HepG2 (cell line): Measurements from ENCODE around the gene TTN. TPM values are rescaled to one million over a fixed set of nuclear protein-coding genes. Genes with fewer than 3 reads are reported as not detected.

Experiments
- ATAC-seq: fragments of 200-7000 bp; cut with Tn5 transposase; 3 replicates; pipeline ENCODE4 v1.9.1; 2020; ENCODE audit warnings: mild to moderate bottlenecking, moderate library complexity
- BruUV-seq: library from RNA; stranded (reverse); fragments of 400-500 nt; replicated peaks from 2 replicates; lab custom pipeline; 2021; lab: Mats Ljungman, UMichigan
- CTCF ChIA-PET: fragments of 300-600 bp; formaldehyde crosslinking; extraction: SDS; loops from one replicate; lab custom pipeline; 2021; ENCODE audit warnings: low total read pairs, inconsistent platforms, low intra/inter-chr PET ratio; lab: Yijun Ruan, JAX
- POLR2A ChIA-PET: fragments of 350-600 bp; sonication (Branson Sonifier 250); formaldehyde crosslinking; loops from one replicate; lab custom pipeline; 2020; ENCODE audit warnings: antibody characterized with exemption, inconsistent platforms; lab: Yijun Ruan, JAX
- DNase-seq: peaks from one replicate; pipeline ENCODE4 v3.0.0-alpha.2; 2015; ENCODE audit warnings: low spot score
- FAIRE-seq: peaks from 3 replicates; lab custom pipeline; 2011; peaks lifted over from hg19 to GRCh38; lab: Jason Lieb, UNC
- H2AFZ ChIP-seq: one replicate; pipeline ENCODE4 v1.6.1; 2011; ENCODE audit warnings: low read length, inconsistent platforms
- H3K27ac ChIP-seq: fragments of 300-600 bp; 3 replicates; pipeline ENCODE4 v1.8.0; 2011; ENCODE audit warnings: mixed run types, mild to moderate bottlenecking, mixed read lengths, low read length, inconsistent platforms; ENCODE audit not compliant: insufficient read depth; ENCODE audit errors: extremely low read length
- H3K27me3 ChIP-seq, 2 experiments: fragments of 200-600 bp in 1 of 2; 2 replicates in 1 of 2; 3 replicates in 1 of 2; pipeline versions ENCODE4 v1.6.0 to v1.8.0; 2011; ENCODE audit warnings: low read length in 2 of 2, mild to moderate bottlenecking in 2 of 2, moderate library complexity in 2 of 2, inconsistent platforms in 1 of 2; ENCODE audit not compliant: insufficient read depth in 2 of 2, control insufficient read depth in 1 of 2
- H3K36me3 ChIP-seq, 2 experiments: fragments of 200-600 bp in 1 of 2; replicated peaks in 1 of 2; 2 replicates in 1 of 2; 3 replicates in 1 of 2; pipeline versions ENCODE4 v1.5.1 to v1.8.0; 2011; ENCODE audit warnings: low read length in 2 of 2, inconsistent platforms in 1 of 2; ENCODE audit not compliant: insufficient read depth in 2 of 2, control insufficient read depth in 1 of 2
- H3K4me1 ChIP-seq: 2 replicates; pipeline ENCODE4 v1.5.1; 2012; ENCODE audit warnings: low read length, inconsistent platforms; ENCODE audit not compliant: insufficient read depth
- H3K4me2 ChIP-seq: 2 replicates; pipeline ENCODE4 v1.6.0; 2011; ENCODE audit warnings: low read depth, low read length, inconsistent platforms
- H3K4me3 ChIP-seq, 3 experiments: fragments of 200-600 bp in 1 of 3; sonication (generic), shearing (Covaris generic) in 1 of 3; replicated peaks in 1 of 3; 2 replicates each; pipeline ENCODE4 v1.5.1; 2011 to 2016; ENCODE audit warnings: low read length in 3 of 3, inconsistent platforms in 2 of 3, low read depth in 2 of 3, mild to moderate bottlenecking in 2 of 3, control low read depth in 1 of 3, mixed read lengths in 1 of 3; ENCODE audit not compliant: insufficient read depth in 1 of 3
- H3K79me2 ChIP-seq: one replicate; pipeline ENCODE4 v1.6.1; 2011; ENCODE audit warnings: low read length, inconsistent platforms; ENCODE audit not compliant: insufficient read depth
- H3K9ac ChIP-seq: 2 replicates; pipeline ENCODE4 v1.6.0; 2011; ENCODE audit warnings: mild to moderate bottlenecking, low read depth, low read length, inconsistent platforms; ENCODE audit not compliant: insufficient read depth
- H3K9me3 ChIP-seq: 2 replicates; pipeline ENCODE4 v1.5.1; 2012; ENCODE audit warnings: mild to moderate bottlenecking, low read length
- H4K20me1 ChIP-seq: 2 replicates; pipeline ENCODE4 v1.6.0; 2011; ENCODE audit warnings: inconsistent platforms, mild to moderate bottlenecking, low read length, moderate library complexity; ENCODE audit not compliant: insufficient read depth
- ATF1 ChIP-seq: IDR thresholded peaks from 2 replicates; pipeline ENCODE4 v1.6.1; 2016; ENCODE audit warnings: mild to moderate bottlenecking, control low read depth
- ELF4 ChIP-seq: sonication (generic); formaldehyde crosslinking; IDR thresholded peaks from 2 replicates; pipeline ENCODE4 v1.5.0; 2020; ENCODE audit warnings: missing genetic modification reagents, mild to moderate bottlenecking, moderate library complexity, borderline replicate concordance
- GATAD1 ChIP-seq: IDR thresholded peaks from 2 replicates; pipeline ENCODE4 v1.6.1; 2016; ENCODE audit warnings: missing genetic modification reagents, missing compliant biosample characterization
- HOXA7 ChIP-seq: sonication (generic); formaldehyde crosslinking; IDR thresholded peaks from 2 replicates; pipeline ENCODE4 v1.8.1; 2022; ENCODE audit warnings: mild to moderate bottlenecking, missing genetic modification reagents, moderate library complexity
- IKZF4 ChIP-seq: sonication (generic); formaldehyde crosslinking; IDR thresholded peaks from 2 replicates; pipeline ENCODE4 v1.5.1; 2020; ENCODE audit warnings: borderline replicate concordance, mild to moderate bottlenecking, low read depth, missing genetic modification reagents; ENCODE audit errors: not compliant biosample characterization
- ISX ChIP-seq: sonication (generic); formaldehyde crosslinking; conservative IDR thresholded peaks from 2 replicates; pipeline ENCODE4 v1.5.0; 2020; ENCODE audit warnings: missing genetic modification reagents
- JUNB ChIP-seq: sonication (generic); formaldehyde crosslinking; IDR thresholded peaks from 2 replicates; pipeline ENCODE4 v1.8.0; 2022; ENCODE audit warnings: missing genetic modification reagents, mild to moderate bottlenecking, borderline replicate concordance
- KMT2B ChIP-seq: IDR thresholded peaks from 2 replicates; pipeline ENCODE4 v1.6.1; 2016; ENCODE audit warnings: missing genetic modification reagents, missing compliant biosample characterization
- MIXL1 ChIP-seq: IDR thresholded peaks from 2 replicates; pipeline ENCODE4 v1.6.1; 2016
- NFE2 ChIP-seq: sonication (generic); formaldehyde crosslinking; IDR thresholded peaks from 2 replicates; pipeline ENCODE4 v1.4.0; 2020; ENCODE audit warnings: missing genetic modification reagents
- TBP ChIP-seq: sonication (generic); formaldehyde crosslinking; IDR thresholded peaks from 2 replicates; pipeline ENCODE4 v1.5.0; 2020; ENCODE audit warnings: missing genetic modification reagents
- XRCC5 ChIP-seq: fragments of 200-400 bp; formaldehyde crosslinking; optimal IDR thresholded peaks from 2 replicates; pipeline ENCODE3; 2017; ENCODE audit warnings: mild to moderate bottlenecking, low read length
- ZC3H13 ChIP-seq: sonication (generic); formaldehyde crosslinking; IDR thresholded peaks from 2 replicates; pipeline ENCODE4 v1.8.1; 2023; ENCODE audit warnings: mild to moderate bottlenecking, missing genetic modification reagents, moderate library complexity
- ZMYM3 ChIP-seq: sonication (generic); formaldehyde crosslinking; IDR thresholded peaks from 2 replicates; pipeline ENCODE4 v1.5.1; 2020; ENCODE audit warnings: mild to moderate bottlenecking, missing genetic modification reagents
- ZNF225 ChIP-seq: sonication (generic); formaldehyde crosslinking; IDR thresholded peaks from 2 replicates; pipeline ENCODE4 v1.4.0; 2020; ENCODE audit warnings: mild to moderate bottlenecking, missing genetic modification reagents
- ZNF530 ChIP-seq: sonication (generic); formaldehyde crosslinking; IDR thresholded peaks from 2 replicates; pipeline ENCODE4 v1.5.0; 2020; ENCODE audit warnings: low read depth, mild to moderate bottlenecking, missing genetic modification reagents
- ZNF703 ChIP-seq: sonication (generic); formaldehyde crosslinking; IDR thresholded peaks from 2 replicates; pipeline ENCODE4 v1.5.1; 2020; ENCODE audit warnings: missing genetic modification reagents, mild to moderate bottlenecking, moderate library complexity, borderline replicate concordance
- ZNF713 ChIP-seq: sonication (generic); formaldehyde crosslinking; IDR thresholded peaks from 2 replicates; pipeline ENCODE4 v1.4.0; 2020; ENCODE audit warnings: mild to moderate bottlenecking, missing genetic modification reagents
- ZNF75D ChIP-seq: sonication (generic); formaldehyde crosslinking; IDR thresholded peaks from 2 replicates; pipeline ENCODE4 v1.8.1; 2023; ENCODE audit warnings: missing genetic modification reagents, mild to moderate bottlenecking, borderline replicate concordance
- ZNF781 ChIP-seq: sonication (generic); formaldehyde crosslinking; IDR thresholded peaks from 2 replicates; pipeline ENCODE4 v1.5.1; 2020; ENCODE audit warnings: borderline replicate concordance, mild to moderate bottlenecking, missing genetic modification reagents; ENCODE audit errors: not compliant biosample characterization
- ZSCAN30 ChIP-seq: sonication (generic); formaldehyde crosslinking; IDR thresholded peaks from 2 replicates; pipeline ENCODE4 v1.5.0; 2020; ENCODE audit warnings: mild to moderate bottlenecking, missing genetic modification reagents
- WGBS: methylation state at CpG from one replicate; pipeline ENCODE4 v1.1.6; 2017; ENCODE audit warnings: low lambda C conversion rate; 5-methylcytosine and 5-hydroxymethylcytosine counted together
- in situ Hi-C: cut with HindIII; loops from 2 replicates; pipeline ENCODE4 v1.10.0; 2017; ENCODE audit warnings: low pct_unique_long_range_greater_than_20kb; ENCODE audit not compliant: extremely low pct_ligation_motif_present
- intact Hi-C: fragments of 100-400 bp; cut with micrococcal nuclease; formaldehyde crosslinking; loops from one replicate; pipeline ENCODE4 v1.10.0; 2022; ENCODE audit not compliant: unreplicated experiment
- polyA plus RNA-seq, 8 experiments: library from polyadenylated mRNA; depleted of rRNA in 3 of 8; stranded (reverse) in 7 of 8; unstranded in 1 of 8; fragments of >200 nt; fragmentation: Illumina TruSeq in 4 of 8; extraction: Trizol in 4 of 8; gene quantifications; 2 replicates each; pipeline versions ENCODE4 v1.2.1 to v1.2.3, GENCODE V29; 2011 to 2016; ENCODE audit warnings: low read depth in 4 of 8, missing spikeins in 1 of 8, mixed read lengths in 1 of 8; ENCODE audit not compliant: insufficient read depth in 1 of 8
- total RNA-seq, 5 experiments: library from RNA; depleted of rRNA; stranded (reverse); fragments of >200 nt; fragmentation: Illumina TruSeq; extraction: Trizol; gene quantifications; 2 replicates each; pipeline ENCODE4 v1.2.3, GENCODE V29; 2016; ENCODE audit warnings: low read depth in 1 of 5
- TF ChIP-seq, protein P1 (sequence below): sonication (generic); formaldehyde crosslinking; IDR thresholded peaks from 2 replicates; pipeline ENCODE4 v1.8.1; 2023; ENCODE audit warnings: mild to moderate bottlenecking, missing genetic modification reagents

The TTN gene
- total and polyA plus RNA-seq, 2 of the 13 experiments (the other 11 are each of a cell fraction or from before 2014, with no cell fraction given): under 0.01 TPM

DNA sequence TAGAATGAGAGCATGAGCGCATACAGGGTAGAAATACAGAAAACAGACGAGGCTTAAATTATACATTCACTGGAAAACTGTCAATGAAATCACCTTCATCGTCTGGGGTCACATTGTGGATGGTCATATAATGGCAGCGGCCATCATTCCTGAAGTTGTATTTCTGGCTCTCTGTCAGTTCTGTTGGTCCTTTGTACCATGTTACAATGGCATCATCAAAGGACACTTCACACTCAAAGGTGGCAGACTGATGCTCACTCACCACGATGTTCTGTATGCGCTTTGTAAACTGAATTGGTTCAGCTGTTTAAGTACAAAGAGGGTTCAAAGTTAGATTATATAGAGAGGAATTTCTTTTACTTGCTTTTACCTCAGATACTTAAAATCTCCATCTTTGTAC is 104.9 kb downstream of the TTN start:
- POLR2A ChIA-PET: no interaction called here
- no peak for ATAC-seq

DNA sequence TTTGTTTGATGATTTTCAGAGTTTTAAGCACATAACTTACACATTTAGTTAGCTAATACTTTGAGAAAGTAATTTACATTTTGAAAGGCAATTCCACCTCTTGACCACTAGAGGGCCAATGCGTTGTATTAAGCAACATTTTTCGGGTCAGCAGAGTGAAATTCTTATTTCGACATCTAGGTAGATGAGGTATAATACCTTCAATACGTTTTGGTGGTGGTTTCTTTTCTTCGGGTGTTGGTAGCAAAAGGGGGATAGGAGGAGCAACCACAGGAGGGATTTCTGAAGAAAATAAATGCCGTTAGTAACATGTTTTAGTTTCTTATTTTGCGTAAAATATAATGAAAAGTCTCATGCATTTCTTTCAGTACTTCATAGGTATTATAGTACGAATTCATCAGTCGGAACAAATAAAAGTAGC is 106.3 kb downstream of the TTN start:
- no peaks in the 10 kb centered on the region for H3K4me1 ChIP-seq
- H3K27me3 ChIP-seq: peaks cover 0 to 3% of the 10 kb centered on the region in 2 experiments; a peak in 1 of 5 replicates
- FAIRE-seq: peak; percentile 65
- H3K79me2 ChIP-seq: no peaks in the 10 kb centered on the region
- H2AFZ ChIP-seq: no peak overlapping the region
- no peaks in the 10 kb centered on the region for H3K9me3 ChIP-seq
- no peak overlapping the region for H3K4me2 ChIP-seq
- peak; percentile 48 for ATAC-seq
- BruUV-seq: no TSS peak
- no peak overlapping the region for H3K9ac ChIP-seq
- peak; percentile 20 for DNase-seq
- 30% methylated on average over 9 of the region's 9 CpGs for WGBS
- H3K4me3 ChIP-seq: no peak overlapping the region
- in situ Hi-C loops (no loop called here), intact Hi-C loops (no loop called here)
- ChIA-PET CTCF (no interaction called here), POLR2A (no interaction called here)
- H3K27ac ChIP-seq: no peak overlapping the region
- H4K20me1 ChIP-seq: no peaks in the 10 kb centered on the region
- no peaks in the 10 kb centered on the region for H3K36me3 ChIP-seq
- no peak for TF ChIP-seq NFE2
- TF ChIP-seq XRCC5: no peak
- TF ChIP-seq ZSCAN30 (CRISPR knock-in tag): no peak
- TF ChIP-seq ZMYM3 (CRISPR knock-in tag): no peak
- no peak for TF ChIP-seq KMT2B (CRISPR knock-in tag)
- no peak for TF ChIP-seq ZNF781 (CRISPR knock-in tag)
- 0 out of 2 replicates have a peak, but pooled peaks have one; percentile 32 for TF ChIP-seq MIXL1 (CRISPR knock-in tag)
- TF ChIP-seq ZNF225: no peak
- no peak for TF ChIP-seq ZNF703
- no peak for TF ChIP-seq ELF4
- TF ChIP-seq ZNF75D (CRISPR knock-in tag): no peak
- no peak for TF ChIP-seq ATF1 (CRISPR knock-in tag)
- TF ChIP-seq JUNB (CRISPR knock-in tag): no peak
- TF ChIP-seq, protein P1, sequence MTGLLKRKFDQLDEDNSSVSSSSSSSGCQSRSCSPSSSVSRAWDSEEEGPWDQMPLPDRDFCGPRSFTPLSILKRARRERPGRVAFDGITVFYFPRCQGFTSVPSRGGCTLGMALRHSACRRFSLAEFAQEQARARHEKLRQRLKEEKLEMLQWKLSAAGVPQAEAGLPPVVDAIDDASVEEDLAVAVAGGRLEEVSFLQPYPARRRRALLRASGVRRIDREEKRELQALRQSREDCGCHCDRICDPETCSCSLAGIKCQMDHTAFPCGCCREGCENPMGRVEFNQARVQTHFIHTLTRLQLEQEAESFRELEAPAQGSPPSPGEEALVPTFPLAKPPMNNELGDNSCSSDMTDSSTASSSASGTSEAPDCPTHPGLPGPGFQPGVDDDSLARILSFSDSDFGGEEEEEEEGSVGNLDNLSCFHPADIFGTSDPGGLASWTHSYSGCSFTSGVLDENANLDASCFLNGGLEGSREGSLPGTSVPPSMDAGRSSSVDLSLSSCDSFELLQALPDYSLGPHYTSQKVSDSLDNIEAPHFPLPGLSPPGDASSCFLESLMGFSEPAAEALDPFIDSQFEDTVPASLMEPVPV (CRISPR knock-in tag): no peak
- TF ChIP-seq IKZF4 (CRISPR knock-in tag): no peak
- no peak for TF ChIP-seq ZNF530 (CRISPR knock-in tag)
- TF ChIP-seq GATAD1 (CRISPR knock-in tag): no peak
- TF ChIP-seq HOXA7: no peak
- no peak for TF ChIP-seq ISX (CRISPR knock-in tag)
- no peak for TF ChIP-seq ZNF713 (CRISPR knock-in tag)

More for the DNA sequence above, 104.9 kb downstream of the TTN start:
- no peaks in the 10 kb centered on the region for H3K36me3 ChIP-seq
- 13% methylated on average over 6 of the region's 6 CpGs for WGBS
- no peak overlapping the region for H3K27ac ChIP-seq
- no TSS peak for BruUV-seq
- no peaks in the 10 kb centered on the region for H4K20me1 ChIP-seq
- DNase-seq: no peak
- no peak for TF ChIP-seq TBP
- TF ChIP-seq ZC3H13 (CRISPR knock-in tag): no peak
- H3K27me3 ChIP-seq: peaks cover under 1 to 3% of the 10 kb centered on the region in 2 experiments; a peak in 2 of 5 replicates
- intact Hi-C loops: no loop called here
- no peak overlapping the region for H3K9ac ChIP-seq
- no peak overlapping the region for H3K4me2 ChIP-seq
- CTCF ChIA-PET: no interaction called here
- no peaks in the 10 kb centered on the region for H3K79me2 ChIP-seq
- in situ Hi-C loops: no loop called here
- H3K4me1 ChIP-seq: no peaks in the 10 kb centered on the region
- H3K9me3 ChIP-seq: no peaks in the 10 kb centered on the region
- H2AFZ ChIP-seq: no peak overlapping the region
- no peak overlapping the region for H3K4me3 ChIP-seq
- no peak for FAIRE-seq
